Chondrocyte (in vitro differentiated cells): ENCODE data around the gene FLYWCH1. TPM values are rescaled to one million over a fixed set of nuclear protein-coding genes. Genes with fewer than 3 reads are reported as not detected.
"Not testable (repeated sequence)": the region's sequence is repeated elsewhere in the genome, so short reads cannot be mapped to it uniquely, and the experiment has no call there.

Experiments
- DNase-seq: peaks from one replicate; pipeline ENCODE4 v3.0.0; 2021; ENCODE audit warnings: mixed read lengths, low spot score
- H3K27ac Mint-ChIP-seq: one replicate; pipeline ENCODE4 v1.8.0; 2021; ENCODE audit warnings: mild to moderate bottlenecking, moderate library complexity, mixed read lengths; ENCODE audit not compliant: unreplicated experiment
- H3K27me3 Mint-ChIP-seq: 2 replicates; pipeline ENCODE4 v1.8.0; 2021; ENCODE audit warnings: low read depth, mixed read lengths
- H3K36me3 Mint-ChIP-seq: 2 replicates; pipeline ENCODE4 v1.8.0; 2021; ENCODE audit warnings: low read depth, mixed read lengths
- H3K4me1 Mint-ChIP-seq: 2 replicates; pipeline ENCODE4 v1.8.0; 2021; ENCODE audit warnings: low read depth, mild to moderate bottlenecking, mixed read lengths
- H3K4me3 Mint-ChIP-seq: one replicate; pipeline ENCODE4 v1.8.0; 2021; ENCODE audit warnings: mild to moderate bottlenecking, moderate library complexity, mixed read lengths; ENCODE audit not compliant: unreplicated experiment
- H3K9me3 Mint-ChIP-seq: 2 replicates; pipeline ENCODE4 v1.8.0; 2021; ENCODE audit warnings: low read depth, mixed read lengths
- CTCF ChIP-seq: fragments of 200-600 bp; sonication (generic); IDR thresholded peaks from 2 replicates; pipeline ENCODE4 v1.5.0; 2021; ENCODE audit warnings: antibody characterized with exemption, mild to moderate bottlenecking, moderate library complexity
- total RNA-seq: library from RNA; stranded (reverse); gene quantifications from 3 replicates; pipeline ENCODE4 v1.2.1, GENCODE V29; 2021

FLYWCH1 gene
- total RNA-seq, 1 donor from 2014 or later = 47.1 TPM

GRCh38 chr16:2930236-2930635, 18.5 kb downstream of the FLYWCH1 start:
- no peak for DNase-seq
- no peak for TF ChIP-seq CTCF
- Mint-ChIP-seq H3K27ac (no peak overlapping the region), H3K4me3 (no peak overlapping the region), H3K36me3 (peaks cover 12% of the 10 kb centered on the region), H3K27me3 (no peaks in the 10 kb centered on the region), H3K4me1 (peaks cover 4% of the 10 kb centered on the region), H3K9me3 (no peaks in the 10 kb centered on the region)

GRCh38 chr16:2931231-2931914, 19.6 kb downstream of the FLYWCH1 start:
- peaks cover 16% of the 10 kb centered on the region for H3K36me3 Mint-ChIP-seq
- not testable (repeated sequence) for H3K27ac Mint-ChIP-seq, H3K9me3 Mint-ChIP-seq, H3K4me1 Mint-ChIP-seq, H3K27me3 Mint-ChIP-seq, DNase-seq, H3K4me3 Mint-ChIP-seq

GRCh38 chr16:2933136-2933535, 21.4 kb downstream of the FLYWCH1 start:
- H3K9me3 Mint-ChIP-seq = no peaks in the 10 kb centered on the region

GRCh38 chr16:2933701-2934100, 22.0 kb downstream of the FLYWCH1 start:
- no peaks in the 10 kb centered on the region for H3K9me3 Mint-ChIP-seq
- peaks cover 15% of the 10 kb centered on the region for H3K36me3 Mint-ChIP-seq
- no peak for DNase-seq
- H3K4me1 Mint-ChIP-seq = no peaks in the 10 kb centered on the region
- no peak overlapping the region for H3K27ac Mint-ChIP-seq
- no peak overlapping the region for H3K4me3 Mint-ChIP-seq
- H3K27me3 Mint-ChIP-seq = no peaks in the 10 kb centered on the region
- no peak for TF ChIP-seq CTCF

More at GRCh38 chr16:2933136-2933535, 21.4 kb downstream of the FLYWCH1 start:
- Mint-ChIP-seq H3K4me1 (no peaks in the 10 kb centered on the region), H3K36me3 (peaks cover 15% of the 10 kb centered on the region), H3K27ac (no peak overlapping the region), H3K4me3 (no peak overlapping the region), H3K27me3 (no peaks in the 10 kb centered on the region)
- no peak for TF ChIP-seq CTCF
- no peak for DNase-seq

- no peaks in the 10 kb centered on the region for H3K4me1 Mint-ChIP-seq
- DNase-seq = no peak
- peaks cover 18% of the 10 kb centered on the region for H3K36me3 Mint-ChIP-seq
- no peaks in the 10 kb centered on the region for H3K27me3 Mint-ChIP-seq
- no peak overlapping the region for H3K27ac Mint-ChIP-seq
- H3K4me3 Mint-ChIP-seq = no peak overlapping the region
- no peak for TF ChIP-seq CTCF
- no peaks in the 10 kb centered on the region for H3K9me3 Mint-ChIP-seq
Measured at GRCh38 chr16:2934450-2934849, 22.7 kb downstream of the FLYWCH1 start.

- Mint-ChIP-seq H3K9me3 (no peaks in the 10 kb centered on the region), H3K4me3 (no peak overlapping the region), H3K36me3 (peaks cover 32% of the 10 kb centered on the region)
Measured at GRCh38 chr16:2936436-2937011, 24.8 kb downstream of the FLYWCH1 start.

More at GRCh38 chr16:2936436-2937011, 24.8 kb downstream of the FLYWCH1 start:
- no peaks in the 10 kb centered on the region for H3K4me1 Mint-ChIP-seq
- H3K27ac Mint-ChIP-seq = no peak overlapping the region
- no peak for TF ChIP-seq CTCF
- no peak for DNase-seq
- H3K27me3 Mint-ChIP-seq = no peaks in the 10 kb centered on the region
